UCSD-AML1 (cell line): ENCODE data around the gene CRYZL1.
A peak's percentile ranks its signal among the peaks of the same experiment; 100 is the strongest.

Experiments used
- DNase-seq: peaks from one replicate; lab custom pipeline; 2025; ENCODE audit not compliant: unreplicated experiment; lab: John Stamatoyannopoulos, UW

Gene CRYZL1

DNA sequence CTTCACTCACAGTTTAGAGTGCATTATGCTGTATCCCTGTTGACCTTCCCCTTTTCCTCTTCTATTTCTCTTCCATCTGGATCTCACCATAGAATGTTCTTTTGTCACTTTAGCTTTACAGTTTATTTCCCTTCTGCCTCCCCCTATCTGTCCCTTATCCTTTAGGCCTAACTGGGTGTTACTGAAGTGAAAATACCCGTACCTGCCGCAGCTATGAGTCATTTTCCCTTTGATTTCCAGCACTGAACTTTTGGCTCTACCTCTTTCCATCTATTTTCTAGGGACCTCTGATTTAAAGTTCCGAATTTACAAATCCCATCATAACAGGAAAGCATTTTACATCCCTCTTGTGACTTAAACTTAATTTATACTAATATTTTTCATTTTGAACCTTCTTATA, 20.5 kb upstream of the CRYZL1 start:
- no peak for DNase-seq

DNA sequence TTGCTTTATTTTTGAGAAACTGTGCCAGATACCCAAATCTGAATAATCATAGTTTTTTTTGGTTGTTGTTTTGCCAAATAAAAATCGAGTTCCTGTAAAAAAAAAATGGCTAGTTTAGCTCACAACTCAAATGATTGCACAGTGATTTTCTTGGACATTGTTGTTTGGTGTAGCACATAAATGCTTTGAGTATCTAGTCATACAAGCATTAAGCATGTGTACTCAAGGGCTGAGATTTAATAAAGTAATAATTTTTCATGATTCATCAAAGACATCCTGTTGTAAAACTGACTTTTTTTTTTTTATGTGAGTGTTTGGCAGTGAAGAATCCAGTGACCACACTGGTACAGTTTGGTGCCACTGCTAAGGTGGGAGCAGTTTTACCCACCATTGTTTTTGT, 19.6 kb upstream of the CRYZL1 start:
- no peak for DNase-seq

DNA sequence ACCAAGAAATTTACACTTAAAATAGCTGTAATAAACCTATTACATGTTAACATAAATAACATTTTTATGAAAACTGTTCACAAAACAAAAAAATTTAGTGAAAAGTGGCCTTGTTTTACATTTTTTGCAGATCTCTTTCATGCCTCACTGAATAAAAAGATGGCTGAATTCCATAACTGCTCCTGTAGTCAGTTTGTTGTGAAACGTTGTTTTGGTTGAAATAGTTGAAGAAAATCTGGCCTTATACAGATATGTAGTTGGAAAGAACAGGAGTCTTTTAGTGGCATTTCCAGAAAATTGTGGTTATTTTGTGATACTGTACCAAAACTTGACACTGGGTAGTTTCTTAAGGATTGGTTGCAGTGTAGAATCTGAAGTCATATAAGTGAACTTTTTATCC, 18.9 kb upstream of the CRYZL1 start:
- no peak for DNase-seq

DNA sequence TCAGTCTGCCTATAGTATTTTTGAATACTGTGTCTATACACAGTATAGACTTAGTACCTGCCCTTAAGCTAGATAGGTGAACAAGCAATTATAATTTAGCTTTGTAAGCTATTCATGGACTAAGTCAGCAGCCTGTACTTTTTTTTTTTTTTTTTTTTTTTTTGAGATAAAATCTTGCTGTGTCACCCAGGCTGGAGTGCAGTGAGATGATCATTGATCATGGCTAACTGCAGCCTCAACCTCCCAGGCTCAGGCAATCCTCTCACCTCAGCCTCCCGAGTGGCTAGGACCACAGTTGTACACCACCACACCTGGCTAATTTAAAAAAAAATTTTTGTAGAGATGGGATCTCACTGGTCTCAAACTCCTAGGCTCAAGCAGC, 18.0 kb upstream of the CRYZL1 start:
- no peak for DNase-seq

DNA sequence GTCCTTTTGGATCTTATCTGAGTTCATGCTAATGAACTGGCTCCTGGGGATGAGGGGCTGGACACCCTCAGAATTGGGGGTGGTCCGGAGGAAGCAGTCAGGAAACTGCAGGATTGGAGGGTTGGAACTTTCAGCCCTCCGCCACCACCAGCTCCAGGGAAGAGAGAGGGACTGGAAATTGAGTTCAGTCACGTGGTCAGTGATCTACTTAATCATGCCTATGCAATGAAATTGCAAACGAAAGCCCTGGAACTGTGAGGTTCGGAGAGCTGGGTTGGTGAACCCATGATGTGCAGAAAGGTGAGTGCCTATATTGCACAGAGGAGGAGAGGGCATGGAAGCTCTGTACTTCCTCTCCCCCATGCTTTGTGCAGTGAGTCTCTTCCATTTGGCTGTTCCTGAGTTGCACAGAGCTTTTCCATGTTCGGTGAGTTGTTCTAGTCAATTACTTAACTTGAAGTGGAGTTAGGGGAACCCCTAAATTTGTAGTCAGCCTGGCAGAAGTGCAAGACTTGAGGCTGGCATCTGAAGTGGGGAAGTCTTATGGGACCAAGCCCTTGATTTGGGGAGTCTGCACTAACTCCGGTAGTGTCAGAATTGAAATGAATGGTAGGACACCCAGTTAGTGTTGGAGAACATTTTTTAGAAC, 17.5 kb upstream of the CRYZL1 start:
- no peak for DNase-seq

DNA sequence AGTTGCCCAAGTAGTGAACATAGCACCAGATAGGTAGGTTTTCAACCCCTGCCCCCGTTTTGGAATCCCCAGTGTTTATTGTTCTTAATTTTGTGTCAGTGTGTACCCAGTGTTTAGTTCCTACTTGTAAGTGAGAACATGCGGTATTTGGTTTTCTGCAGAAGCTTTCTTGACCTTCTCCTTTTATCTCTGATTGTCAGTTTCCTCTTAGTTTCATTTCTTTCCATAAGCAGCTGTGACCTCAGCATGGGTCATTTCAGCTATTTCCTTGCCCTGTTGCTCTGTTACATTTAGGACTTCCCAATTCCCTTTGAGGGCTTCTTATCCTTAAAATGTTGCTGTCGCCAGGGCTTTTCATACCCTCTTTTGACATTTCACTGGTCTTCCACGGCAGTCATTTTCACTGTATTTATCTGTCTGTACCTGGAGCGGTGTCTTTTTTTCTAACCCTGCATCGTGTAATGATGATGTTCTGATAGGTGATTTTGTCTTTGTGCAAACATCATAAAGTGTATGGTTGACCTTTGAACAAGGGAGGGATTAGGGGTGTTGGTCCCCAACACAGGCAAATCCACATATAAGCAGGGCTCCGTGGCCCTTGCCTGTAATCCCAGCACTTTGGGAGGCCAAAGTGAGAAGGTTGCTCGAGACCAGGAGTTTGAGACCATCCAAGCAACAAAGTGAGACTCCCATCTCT, 15.7 kb upstream of the CRYZL1 start:
- DNase-seq, result no peak

DNA sequence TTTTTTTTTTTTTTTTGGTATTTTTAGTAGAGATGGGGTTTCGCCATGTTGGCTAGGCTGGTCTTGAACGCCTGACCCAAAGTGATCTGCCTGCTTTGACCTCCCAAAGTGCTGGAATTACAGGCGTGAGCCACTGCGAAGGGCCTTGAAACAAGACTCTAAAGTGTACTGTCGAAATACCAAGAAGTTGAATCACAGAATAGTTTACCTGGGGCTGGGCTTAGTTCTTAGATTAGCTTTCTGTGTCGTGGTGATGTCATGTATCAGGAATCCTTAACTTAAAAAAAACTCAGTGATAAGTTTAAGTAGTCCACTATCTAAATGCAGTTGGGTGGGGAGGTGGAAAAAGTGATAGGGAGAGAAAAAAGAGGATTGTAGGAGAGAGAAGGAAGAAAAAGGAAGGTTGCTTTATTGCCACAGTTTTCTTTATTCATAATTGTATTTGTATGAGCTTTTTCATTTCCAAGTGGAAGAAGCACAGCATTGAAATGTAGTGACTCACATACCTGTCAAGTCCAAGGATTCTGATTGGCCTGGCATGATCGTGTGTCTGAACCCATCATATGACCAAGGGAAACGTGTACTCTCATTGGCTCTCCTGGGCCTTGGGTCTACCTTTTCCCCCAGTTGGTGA, 14.2 kb upstream of the CRYZL1 start:
- no peak for DNase-seq

DNA sequence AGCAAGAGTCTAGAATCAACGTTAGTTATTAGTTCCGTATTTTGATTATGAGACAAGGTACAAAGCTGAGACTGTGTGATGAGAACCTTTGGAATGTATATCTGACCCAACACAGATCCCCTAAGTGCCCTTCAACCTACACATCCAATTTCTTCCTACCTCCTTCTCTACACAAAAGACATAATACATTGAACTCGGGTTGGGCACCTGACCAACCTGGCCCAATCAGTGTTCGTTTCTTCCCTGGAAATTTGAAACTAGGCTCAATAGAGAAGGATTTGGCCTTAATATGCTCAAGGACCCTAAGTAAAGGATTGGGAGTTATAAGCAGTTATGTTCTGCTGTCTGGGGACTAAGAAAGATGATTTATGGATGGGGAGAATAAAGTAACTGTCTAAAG, 12.9 kb upstream of the CRYZL1 start:
- DNase-seq, result no peak

DNA sequence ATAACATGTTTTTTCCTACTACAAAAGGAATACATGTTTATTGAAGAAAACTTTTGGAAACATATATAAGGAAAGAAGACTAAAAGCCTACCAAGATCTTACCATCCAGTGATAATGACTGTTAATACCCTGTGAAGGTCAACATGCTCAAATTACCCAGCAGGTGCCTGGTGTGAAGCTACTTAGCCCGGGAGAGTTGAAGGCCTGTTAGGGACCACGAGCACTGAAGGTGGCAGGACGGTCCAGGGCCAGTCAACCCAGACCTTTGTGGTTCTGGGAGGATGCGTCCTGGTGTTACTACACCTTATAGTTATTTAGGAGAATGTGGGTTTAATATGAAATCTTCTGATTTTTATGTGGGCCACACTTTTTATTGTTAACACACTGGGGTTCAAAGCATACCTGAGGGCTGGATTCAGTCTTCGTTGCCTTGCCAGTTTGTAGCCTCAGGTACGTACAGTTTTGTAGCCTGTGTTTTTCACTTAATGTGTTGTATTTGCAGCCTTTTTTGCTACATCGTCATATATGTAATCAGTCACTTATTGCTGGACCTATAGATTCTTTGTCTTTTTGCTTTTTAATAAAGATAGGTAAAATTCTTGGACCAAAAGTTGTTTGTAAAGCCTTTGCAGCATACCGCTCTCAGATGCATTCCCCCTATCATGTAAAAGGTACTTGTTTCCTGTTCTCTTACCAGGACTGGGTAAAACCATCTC, 10.6 kb upstream of the CRYZL1 start:
- no peak for DNase-seq

DNA sequence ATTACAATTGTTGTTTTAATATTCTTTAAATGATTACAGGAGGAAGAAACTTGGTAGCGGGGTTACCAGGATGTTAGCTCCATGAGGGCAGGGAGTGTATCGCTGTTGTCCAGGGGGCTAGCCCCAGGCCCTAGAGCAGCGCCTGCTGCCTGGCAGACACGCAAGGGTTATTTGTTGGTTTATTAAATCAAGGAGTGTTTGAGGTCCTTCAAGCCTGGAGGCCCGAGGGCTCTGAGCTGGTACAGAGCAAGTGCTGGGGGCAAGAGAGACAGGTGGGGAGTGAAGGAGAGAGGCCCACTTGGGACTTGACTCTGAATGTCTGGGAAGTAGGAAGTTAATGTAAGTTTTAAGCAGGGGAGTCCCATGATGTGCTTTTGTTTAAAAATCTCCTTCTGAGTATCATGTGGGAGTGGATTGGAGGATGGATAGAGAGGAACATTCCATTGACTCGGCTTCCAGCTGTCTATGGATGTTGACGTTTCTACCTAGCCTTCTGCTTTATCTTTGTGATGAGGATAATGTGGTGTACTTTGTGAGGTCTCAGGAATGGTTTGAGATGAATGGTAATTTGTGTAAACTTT, 9.5 kb upstream of the CRYZL1 start:
- no peak for DNase-seq

DNA sequence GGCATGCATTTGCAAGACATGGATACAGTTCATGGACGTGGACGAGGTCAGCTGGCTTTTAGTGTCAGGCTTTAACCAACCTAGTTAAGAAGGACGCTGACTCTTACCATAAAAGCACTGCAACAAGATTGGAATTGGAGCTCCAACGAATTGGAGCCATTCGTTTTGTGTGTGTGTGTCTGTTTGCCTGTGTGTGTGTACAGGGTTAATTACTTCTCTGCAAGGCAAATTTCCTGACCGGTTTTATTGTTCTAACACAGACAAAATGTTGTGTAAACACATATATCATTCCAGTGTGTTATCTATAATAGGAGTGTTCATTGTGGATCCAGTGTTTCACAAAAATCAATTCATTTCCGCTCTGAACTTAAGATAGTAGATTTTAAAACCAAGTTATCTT, 8.7 kb upstream of the CRYZL1 start:
- DNase-seq, result no peak

DNA sequence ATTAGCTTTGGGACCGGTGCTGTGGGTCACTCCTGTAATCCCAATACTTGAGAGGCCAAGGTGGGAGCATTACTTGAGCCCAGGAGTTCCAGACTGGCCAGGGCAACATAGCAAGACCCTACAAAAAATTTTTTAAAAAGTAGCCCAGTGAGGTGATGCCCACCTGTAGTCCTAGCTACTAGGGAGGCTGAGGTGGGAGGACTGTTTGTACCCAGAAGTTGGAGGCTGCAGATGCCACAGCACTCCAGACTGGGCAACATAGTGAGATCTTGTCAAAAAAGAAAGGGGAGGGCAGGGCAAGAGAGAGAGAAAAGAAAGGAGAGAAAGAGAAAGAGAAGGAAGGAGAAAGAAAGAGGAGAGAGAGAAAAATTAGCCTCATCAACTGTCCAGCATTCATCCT, 7.0 kb upstream of the CRYZL1 start:
- DNase-seq, result no peak

DNA sequence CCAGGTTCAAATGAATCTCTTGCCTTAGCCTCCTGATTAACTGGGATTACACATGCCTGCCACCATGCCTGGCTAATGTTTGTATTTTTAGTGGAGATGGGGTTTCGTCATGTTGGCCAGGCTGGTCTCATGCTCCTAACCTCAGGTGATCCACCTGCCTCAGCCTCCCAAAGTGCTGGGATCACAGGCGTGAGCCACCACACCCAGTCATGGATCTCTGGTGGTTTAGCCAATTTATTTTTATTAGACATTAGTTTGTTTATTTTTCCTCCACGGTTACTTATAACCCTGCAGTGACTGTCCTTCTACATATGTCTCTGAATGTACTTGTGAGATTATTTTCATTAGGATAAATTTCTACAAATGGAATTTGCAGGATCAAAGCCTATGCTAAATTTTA, 6.0 kb upstream of the CRYZL1 start:
- no peak for DNase-seq

DNA sequence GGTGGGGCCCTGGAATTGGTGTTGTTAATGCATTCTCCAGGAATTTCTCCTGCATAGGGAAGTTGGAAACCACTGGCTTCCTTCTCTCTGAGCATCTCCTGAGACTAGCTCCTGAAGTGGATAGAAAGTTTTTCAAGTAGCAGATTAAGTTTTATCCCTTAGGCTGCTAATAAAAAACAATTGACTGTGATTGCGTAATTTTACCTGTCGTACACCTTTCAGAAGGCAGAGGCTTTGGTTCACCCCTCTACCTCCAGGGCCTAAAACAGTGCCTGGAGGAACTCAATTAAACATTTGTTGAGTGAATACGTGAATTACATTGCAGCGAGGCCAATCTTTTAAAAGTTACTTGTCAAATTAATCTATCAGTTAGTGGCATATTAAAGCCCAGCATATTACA, 4.2 kb upstream of the CRYZL1 start:
- no peak for DNase-seq

DNA sequence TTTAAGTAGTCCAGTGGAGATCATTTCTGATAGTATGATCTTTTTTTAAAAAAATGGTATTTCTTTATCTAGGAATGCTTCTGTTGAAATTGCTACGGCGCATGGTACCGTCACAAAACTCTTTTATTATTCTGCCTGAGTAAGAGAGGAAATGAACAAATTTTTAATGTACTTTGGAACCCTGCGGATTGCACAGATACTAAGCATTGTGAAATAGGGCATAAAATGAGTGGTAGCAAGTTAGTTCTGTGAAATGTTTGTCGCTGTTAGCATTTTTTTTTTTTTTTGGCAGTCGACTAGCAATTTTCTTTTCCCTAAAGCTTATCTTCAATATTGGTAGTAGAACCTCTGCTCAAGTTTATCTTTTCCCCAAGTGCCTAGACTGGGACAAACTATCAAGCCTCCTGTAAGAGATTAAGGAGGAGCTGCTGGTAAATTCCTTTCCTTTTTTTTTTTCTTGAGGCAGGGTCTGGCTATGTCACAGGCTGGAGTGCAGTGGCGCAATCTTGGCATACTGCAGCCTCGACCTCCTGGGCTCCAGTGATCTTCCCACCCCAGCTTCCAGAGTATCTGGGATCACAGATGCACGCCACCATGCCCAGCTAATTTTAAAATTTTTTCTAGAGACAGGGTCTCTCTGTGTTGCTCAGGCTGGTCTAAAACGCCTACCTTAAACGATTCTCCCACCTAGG, 3.0 kb upstream of the CRYZL1 start:
- DNase-seq, result no peak

DNA sequence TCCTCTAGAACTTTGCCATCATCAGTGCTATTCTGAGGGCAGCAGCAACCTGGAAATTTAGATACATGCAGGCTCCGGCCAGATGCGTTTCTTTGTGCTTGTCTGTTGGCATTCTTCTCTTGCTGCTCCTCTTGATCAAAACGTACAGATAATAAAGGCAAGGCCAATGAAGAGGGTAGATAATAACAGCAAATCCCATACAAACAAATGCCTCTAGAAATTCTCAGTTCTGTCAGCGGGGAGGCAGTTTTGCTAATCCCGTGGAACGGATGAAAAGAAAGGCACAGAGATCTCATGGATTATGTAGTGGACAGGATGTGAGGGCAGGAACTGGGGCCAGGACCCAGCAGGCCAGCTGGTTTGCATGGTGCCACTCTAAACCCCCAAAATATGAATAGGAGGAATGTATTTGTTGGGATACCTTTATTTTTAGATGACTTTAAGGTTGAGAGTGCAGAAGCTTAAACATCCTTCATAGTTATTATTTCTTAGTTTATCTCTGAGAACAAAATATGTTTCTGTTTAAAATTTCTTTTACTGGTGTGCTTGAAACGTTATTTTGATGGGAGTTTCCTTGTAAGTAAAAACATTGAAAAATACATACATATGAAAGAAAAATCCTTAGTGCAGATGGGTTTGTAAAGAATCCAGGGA, 2.2 kb upstream of the CRYZL1 start:
- no peak for DNase-seq

DNA sequence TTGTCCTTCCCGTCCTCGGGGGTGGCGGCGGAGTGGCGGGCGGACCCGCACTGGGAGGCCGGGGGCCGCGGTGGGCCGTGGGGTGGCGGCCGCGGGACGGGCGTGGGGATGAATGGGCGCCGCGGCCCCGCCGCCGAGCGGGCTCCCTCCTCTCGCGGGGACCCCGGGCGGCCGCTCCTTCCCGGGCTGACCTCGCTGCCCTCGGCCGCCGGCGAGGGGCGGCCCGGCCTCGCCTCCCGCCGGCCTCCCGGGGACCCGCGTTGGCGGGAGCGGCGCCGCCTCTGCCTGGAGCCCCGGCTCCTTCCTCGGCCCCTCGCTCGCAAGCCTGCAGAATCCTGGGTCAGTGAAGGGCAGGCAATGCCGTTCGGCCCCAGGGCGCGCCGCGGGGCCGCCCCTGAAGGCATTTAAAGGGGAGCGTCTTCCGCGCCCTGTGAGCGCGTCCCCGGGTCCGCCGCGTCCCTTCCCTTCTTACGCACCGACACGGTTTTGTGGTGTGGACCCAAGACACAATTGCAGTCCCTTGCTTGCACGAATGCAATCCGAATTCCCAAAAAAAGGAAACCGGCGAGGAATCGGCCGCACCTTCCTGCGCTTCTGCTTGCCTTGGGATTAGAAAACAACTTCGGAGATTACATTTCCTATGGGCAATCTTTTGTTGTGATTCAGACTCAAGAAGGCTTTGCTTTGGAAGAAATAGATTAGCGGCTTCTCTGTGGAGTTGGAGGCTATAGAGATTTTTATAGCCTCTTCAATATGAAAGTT, 1.5 kb upstream of the CRYZL1 start:
- DNase-seq, result peak; percentile 17

DNA sequence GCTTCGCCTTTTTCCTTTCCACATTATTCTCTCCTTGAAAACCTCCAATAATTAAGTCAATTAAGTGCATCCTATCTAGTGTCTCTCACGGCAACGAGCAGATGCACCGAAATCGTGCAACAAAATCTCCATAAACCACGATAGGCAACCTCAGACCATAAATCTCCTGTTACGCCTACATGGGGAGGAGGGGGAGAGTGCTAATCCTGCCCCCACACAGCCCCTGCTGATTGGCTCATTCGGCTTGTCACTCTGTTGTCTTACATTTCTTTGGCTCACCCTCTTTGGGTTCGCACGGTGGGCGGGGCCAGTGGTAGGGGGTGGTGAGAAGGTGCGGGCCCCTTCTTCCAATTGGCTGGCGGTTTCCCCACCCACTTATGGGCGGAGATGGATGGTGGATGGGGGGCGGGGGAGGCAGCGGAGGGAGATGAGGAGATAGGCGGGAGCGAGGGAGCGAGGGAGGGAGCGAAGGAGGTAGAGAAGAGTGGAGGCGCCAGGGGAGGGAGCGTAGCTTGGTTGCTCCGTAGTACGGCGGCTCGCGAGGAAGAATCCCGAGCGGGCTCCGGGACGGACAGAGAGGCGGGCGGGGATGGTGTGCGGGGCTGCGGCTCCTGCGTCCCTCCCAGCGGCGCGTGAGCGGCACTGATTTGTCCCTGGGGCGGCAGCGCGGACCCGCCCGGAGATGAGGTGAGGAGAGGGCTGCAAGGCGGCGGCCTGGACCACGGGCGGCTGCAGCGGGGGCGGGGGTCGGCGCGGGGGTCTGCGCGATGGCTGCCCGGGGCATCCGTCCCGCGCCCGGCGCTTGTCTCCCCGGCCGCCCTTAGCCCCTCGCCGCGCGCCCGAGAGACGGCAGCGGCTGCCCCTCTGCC, 720 bp upstream of the CRYZL1 start, which contains the start of gene ITSN1:
Gene ITSN1, plus strand, starts transcription at position 475 of the 869 bp plus-strand sequence. CDS start 76,328 bp downstream, outside the sequence.
- DNase-seq, result peak; percentile 98
